DMS153 (cell line): ENCODE data around the gene KHDRBS2.
A peak's percentile ranks its signal among the peaks of the same experiment; 100 is the strongest.

ENCODE experiments used
- DNase-seq: peaks from one replicate; lab custom pipeline; 2025; lab: John Stamatoyannopoulos, UW

KHDRBS2 gene

DNA sequence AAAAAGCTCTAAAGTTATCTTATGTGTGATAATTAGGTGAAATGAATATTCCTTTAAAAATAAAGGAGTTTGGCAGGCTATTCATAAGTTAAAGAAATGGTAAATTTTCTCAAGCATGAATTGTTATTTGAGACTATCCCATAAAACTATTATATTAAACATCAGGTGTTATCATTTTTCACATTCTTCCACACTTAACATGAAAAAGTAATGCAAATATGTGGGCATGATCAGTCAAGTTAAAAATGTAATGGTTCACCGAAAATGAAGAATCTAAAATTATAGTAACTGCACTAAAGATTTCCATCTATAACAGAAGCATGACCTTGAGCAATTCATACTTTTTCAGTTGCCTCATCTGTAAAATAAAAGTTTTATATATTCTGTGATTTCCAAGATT lies 110.8 kb downstream of the KHDRBS2 start:
- no peak for DNase-seq

DNA sequence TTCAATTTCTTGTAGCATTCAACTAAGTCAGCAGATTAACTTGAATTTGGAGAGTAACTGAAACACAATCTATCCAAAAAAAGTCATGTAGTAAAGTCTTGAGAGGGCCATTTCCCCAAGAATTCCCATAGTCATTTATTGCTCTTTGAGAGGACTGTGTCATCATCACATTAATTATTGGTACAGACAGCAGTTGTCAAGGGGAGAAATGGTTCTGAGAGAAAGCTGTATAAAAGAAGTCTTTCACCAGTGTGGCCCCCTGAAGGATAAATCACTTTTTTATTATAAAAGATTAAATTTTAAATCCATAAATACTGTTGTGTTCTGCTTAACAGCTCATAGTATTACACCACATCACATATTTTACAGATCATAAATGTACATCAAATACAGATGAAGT lies 111.5 kb downstream of the KHDRBS2 start:
- no peak for DNase-seq

DNA sequence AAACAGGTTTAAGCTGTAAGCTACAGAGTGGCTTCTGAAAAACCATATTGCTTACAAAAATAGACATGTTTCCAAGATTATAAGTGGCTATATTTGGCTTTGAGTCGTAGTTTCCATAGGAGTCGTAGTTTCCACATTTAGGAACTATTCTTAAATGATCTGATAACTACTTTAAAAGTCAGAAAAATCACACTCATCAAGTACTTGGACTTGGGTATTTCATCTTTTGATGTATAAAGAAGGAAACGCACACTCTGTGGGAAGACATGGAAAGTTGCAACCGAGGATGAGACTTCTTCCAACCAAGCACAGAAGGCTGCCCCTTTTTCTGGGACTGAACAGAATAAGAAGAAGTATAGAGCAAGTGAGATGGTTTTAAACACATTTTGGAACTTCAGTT lies 118.3 kb downstream of the KHDRBS2 start:
- no peak for DNase-seq

GRCh38 chr6:62162858-62163257 lies 123.2 kb downstream of the KHDRBS2 start:
- DNase-seq = no peak

DNA sequence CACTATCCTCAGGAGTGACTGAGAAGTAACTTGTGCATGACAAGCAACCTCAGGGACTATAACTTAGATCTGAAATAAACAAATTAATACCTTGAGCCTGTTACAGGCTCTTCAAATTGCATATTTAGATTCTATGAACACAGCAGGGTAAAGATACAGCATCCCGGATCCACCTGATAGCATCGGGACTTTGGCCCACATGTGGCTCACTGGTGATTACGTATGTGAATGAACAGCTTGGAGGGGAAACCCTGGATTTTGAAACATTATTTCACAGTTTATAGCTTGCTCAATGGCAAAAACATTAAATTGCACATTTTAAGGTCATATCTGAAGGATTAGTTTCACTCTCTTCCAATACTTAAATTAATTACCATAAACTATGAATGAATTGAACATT lies 133.2 kb downstream of the KHDRBS2 start:
- no peak for DNase-seq

- peak; percentile 1 for DNase-seq
These were observed 135.9 kb downstream of the KHDRBS2 start for GRCh38 chr6:62150048-62150663.

GRCh38 chr6:62146954-62147853 lies 138.8 kb downstream of the KHDRBS2 start:
- no peak for DNase-seq

DNA sequence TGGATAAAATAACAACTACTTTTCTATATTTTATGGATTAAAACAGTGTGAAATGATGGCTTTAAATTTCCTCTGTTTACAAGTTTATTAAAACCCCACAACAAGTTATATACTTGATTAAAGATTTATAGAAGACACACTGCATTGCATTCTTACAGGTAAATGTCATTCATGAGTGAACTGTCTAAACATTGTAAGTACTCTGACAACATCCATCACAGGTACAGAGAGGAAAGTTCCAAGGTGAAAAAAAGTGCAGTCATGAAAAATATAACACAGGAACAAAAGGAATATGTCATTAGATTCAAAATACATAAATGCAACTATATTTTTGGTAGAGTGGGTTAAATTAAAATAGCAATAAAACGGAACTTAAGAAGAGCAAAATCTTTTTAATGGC lies 156.9 kb downstream of the KHDRBS2 start:
- no peak for DNase-seq

GRCh38 chr6:62119401-62119800 lies 166.6 kb downstream of the KHDRBS2 start:
- no peak for DNase-seq

DNA sequence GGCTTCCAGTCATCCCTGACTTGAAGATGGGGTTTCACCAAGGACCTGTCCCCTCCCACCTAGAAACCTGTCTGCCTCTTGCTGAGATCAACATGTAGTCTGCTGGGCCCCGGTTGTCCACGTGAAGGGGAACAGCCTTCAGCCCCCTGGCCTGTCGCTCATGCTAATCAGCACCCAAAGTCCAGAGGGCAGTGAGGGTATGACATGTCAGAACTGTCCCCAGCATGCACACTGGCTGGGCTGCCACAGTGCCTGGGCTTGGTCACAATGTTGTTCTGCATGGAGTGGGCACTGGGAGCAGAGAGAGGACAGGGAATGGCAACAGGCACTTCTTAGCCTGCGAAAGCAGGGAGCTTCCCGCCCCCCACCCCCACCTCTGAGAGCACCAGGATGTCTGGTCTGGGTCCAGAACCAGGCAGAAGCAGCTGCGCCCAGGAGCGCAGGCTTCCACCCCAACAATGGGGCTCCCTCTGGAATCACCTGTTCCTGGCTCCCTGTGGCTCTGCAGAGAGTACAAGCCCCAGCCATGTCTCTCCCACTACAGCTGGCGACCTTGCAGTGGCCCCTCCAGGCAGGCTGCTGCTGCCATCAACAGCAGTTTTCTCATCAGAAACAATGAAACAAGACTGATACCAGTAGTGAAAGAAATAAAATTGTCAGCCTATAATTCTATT lies 182.7 kb downstream of the KHDRBS2 start:
- no peak for DNase-seq

DNA sequence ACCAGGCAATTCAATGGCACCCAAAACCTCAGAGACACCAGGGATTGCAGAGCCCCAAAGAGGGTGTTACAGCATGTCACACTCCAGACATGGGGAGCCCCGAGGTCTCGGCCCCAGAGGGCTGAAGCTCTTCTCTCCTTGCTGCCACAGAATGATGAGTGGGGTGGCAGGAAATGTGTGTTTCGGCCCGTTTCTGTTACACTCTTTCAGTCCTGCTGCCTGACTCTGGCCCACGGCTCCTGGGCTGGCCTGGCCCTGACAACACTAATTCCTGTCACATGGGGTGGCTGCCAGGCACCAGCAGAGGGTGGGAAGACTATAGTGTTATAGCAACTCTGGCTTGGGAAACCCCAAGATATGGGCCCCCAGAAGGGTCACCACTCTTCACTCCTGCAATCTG lies 183.6 kb downstream of the KHDRBS2 start:
- no peak for DNase-seq

DNA sequence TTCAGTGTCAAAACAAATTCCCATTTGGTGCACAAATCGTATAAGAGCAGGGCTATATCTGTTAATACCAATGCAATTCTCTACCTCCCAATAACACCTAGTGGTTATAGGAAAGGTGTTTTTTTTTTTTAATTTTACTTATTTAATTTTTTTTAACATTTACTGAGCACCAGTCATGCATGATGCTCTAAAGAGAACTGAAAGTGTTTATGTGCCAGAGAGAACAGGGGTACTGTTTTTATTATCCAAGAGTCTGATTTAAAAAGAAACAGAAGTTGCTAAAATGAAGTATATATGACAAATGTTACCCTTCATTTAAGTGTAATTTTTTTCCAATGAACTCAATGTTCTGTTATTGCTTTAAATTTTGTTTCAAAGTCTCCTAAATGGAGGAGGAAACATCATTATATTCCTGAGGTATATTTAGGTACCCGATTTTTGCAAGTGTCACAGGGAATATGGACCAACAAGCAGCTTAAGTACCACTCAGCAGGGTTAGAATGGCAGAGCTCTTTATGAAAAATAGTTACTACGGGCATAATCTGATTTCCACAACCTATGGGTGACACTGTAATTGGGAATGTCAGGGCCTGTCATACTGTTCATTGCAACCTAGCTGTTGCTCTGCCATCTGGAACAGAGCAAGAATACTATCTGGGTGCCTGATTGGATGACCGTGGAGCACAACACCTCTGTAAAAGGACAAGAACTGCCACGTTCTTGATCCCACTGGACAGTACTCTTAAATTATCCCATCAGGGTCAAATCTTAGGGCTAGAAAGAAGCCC lies 195.4 kb downstream of the KHDRBS2 start:
- DNase-seq = no peak

- no peak for DNase-seq
These were observed 196.2 kb downstream of the KHDRBS2 start for GRCh38 chr6:62089781-62090180.

DNA sequence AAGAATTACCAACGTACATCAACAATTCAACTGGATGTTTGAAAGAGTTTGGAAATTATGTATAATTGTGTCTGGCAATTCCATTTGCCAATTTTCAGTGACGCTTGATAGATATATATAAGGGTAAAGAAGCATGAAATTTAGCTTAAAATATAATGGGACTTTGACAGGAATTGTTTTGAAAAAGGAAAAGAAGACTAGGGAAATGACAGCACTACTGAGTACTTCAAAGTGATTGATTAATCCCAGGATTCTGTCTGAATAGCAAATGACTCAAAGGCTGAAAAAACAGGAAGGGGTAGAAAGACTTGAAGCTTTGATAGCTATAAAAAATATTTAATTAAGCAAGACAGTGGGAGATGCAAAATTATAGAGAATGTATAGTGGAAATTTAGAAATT lies 200.0 kb downstream of the KHDRBS2 start:
- DNase-seq = no peak

GRCh38 chr6:62075869-62076268 lies 210.2 kb downstream of the KHDRBS2 start:
- DNase-seq = no peak

DNA sequence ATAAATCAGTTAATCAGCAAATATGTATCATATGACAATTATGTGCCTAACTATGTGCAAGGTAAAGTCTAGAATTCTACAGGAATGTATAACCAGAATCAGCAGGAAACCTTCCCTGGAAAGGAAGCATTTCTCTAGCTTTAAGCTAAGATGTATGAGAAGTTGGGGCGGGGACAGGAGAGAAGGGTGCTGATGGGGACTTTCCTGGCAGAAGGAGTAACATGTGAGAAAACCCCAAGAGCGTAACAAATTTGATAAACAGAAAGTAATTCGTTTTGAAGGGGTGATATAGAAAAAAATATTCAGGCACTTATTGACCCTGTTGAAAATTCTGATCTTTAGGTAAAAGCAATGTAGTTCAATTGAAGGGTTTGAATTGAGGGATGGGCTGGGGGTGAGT lies 226.1 kb downstream of the KHDRBS2 start:
- DNase-seq = no peak

DNA sequence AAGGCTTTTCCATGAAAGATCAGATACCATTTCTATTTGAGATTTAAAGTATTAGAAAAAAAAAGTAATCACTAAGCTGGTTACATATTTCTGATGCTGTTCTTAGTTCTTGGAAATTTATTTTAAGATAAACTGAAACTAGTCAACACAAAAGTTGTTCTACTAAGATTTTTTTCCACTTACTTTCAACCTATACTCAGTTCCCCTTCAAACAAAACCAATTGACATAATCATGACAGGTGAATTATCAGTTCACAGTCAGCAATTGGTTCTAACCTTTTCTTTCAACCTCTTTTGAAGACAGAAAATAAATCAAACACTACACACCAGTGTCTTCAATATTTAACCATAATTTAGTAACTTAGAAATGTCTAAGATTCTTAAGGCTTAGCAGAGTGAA lies 228.7 kb downstream of the KHDRBS2 start:
- no peak for DNase-seq

GRCh38 chr6:62045502-62045901 lies 240.5 kb downstream of the KHDRBS2 start:
- DNase-seq = no peak

DNA sequence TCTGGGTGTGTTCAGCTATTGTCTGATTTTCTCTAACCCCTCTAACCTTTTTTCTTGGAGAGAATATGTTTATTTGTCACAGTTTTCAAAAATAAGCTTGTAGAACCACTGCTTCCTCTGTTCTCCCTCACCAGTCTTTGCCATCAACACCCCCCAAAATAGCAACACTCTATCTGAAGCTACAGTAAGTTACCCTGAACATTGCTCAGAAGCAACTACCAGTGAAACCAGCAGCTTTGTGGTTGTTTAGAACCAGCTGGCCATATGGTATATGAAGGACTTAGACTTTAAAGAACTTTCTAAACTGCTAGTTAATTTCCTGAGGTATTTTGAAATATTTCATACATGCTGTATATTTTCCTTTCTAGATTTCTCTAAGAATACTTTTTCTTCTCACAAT lies 242.9 kb downstream of the KHDRBS2 start:
- DNase-seq = no peak

DNA sequence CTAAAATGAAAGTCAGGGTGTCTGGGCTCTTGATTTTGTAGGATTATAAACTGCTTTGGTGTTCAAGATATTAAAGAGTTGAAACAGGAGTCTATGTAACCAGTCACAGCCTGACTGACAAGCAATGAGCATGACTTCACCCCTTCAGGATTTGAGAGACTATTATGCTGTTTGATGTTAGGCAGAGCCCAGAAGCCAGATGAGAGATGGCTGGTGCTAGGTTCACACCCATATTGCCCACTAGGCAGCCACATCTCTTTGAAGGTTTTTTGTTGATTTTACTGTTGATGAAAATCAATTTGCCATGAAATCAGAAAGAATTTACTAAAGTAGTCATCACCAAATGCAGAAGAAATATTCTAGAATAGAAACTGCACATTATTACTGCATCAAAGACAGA lies 243.6 kb downstream of the KHDRBS2 start:
- DNase-seq = no peak

DNA sequence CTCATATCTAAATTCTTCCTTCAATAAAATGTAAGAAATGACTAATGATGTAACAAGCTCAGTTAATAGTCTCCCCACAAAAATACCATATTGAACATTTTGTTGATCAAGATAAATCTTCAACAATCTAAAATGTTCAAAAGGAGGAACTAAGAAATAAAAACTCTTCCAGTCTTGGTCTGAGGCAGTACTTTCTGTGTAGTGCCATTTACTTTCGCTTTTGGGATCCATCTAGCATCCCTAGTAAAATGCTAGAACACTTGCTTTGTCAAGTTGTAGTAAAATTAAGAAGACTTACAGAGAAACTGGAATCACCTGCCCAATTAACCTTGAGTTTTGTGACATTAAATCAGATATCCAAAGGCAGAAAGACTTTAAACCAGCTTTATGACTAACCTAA lies 246.4 kb downstream of the KHDRBS2 start:
- DNase-seq = no peak

GRCh38 chr6:62037445-62037844 lies 248.6 kb downstream of the KHDRBS2 start:
- no peak for DNase-seq
